Activated CD8-positive, alpha-beta memory T cell treated with anti-CD3 and anti-CD28 coated beads, Interleukin-2, amount 50 U/mL, for 4 hours (primary cell): ENCODE results near the gene LCN15.
A peak's percentile ranks its signal among the peaks of the same experiment; 100 is the strongest.
"Not testable (repeated sequence)": the region's sequence is repeated elsewhere in the genome, so short reads cannot be mapped to it uniquely, and the experiment has no call there.

Experiments used
- DNase-seq: peaks from one replicate; pipeline ENCODE4 v3.0.0-alpha.2; 2020

The LCN15 gene

GRCh38 chr9:136764301-136764891 is at the start of gene LCN15:
Gene LCN15, minus strand, starts transcription at chr9:136764518. Its CDS starts 30 bp downstream, at chr9:136764488.
- DNase-seq, result no peak

- DNase-seq, result no peak
Observed at GRCh38 chr9:136808806-136809158, 44.5 kb upstream of the LCN15 start.

- DNase-seq, result peak; percentile 62
Observed at GRCh38 chr9:136808075-136808805, 43.9 kb upstream of the LCN15 start.

- peak; percentile 81 for DNase-seq
Observed at GRCh38 chr9:136807281-136808074, 43.2 kb upstream of the LCN15 start, which contains the start of gene RABL6. Gene RABL6, plus strand, starts transcription at chr9:136807948. Its CDS starts 249 bp downstream, at chr9:136808197.

GRCh38 chr9:136806631-136807201 is 42.4 kb upstream of the LCN15 start:
- no peak for DNase-seq

- no peak for DNase-seq
Observed at GRCh38 chr9:136806067-136806466, 41.7 kb upstream of the LCN15 start.

- no peak for DNase-seq
Observed at GRCh38 chr9:136805207-136805740, 41.0 kb upstream of the LCN15 start.

GRCh38 chr9:136804509-136805206 is 40.3 kb upstream of the LCN15 start:
- no peak for DNase-seq

- DNase-seq, result no peak
Observed at GRCh38 chr9:136803551-136804508, 39.5 kb upstream of the LCN15 start.

GRCh38 chr9:136803009-136803550 is 38.8 kb upstream of the LCN15 start:
- not testable (repeated sequence) for DNase-seq

GRCh38 chr9:136802321-136802720 is 38.0 kb upstream of the LCN15 start:
- no peak for DNase-seq

- DNase-seq, result peak; percentile 94
Observed at GRCh38 chr9:136799854-136800657, 35.7 kb upstream of the LCN15 start.

GRCh38 chr9:136799079-136799853 is 34.9 kb upstream of the LCN15 start:
- no peak for DNase-seq

GRCh38 chr9:136798708-136799078 is 34.4 kb upstream of the LCN15 start:
- no peak for DNase-seq

- DNase-seq, result not testable (repeated sequence)
Observed at GRCh38 chr9:136796775-136797347, 32.5 kb upstream of the LCN15 start.

- no peak for DNase-seq
Observed at GRCh38 chr9:136796238-136796774, 32.0 kb upstream of the LCN15 start, which contains the start of gene CCDC183. Gene CCDC183, plus strand, starts transcription at chr9:136796338. Its CDS starts 60 bp downstream, at chr9:136796398.

- DNase-seq, result no peak
Observed at GRCh38 chr9:136795000-136795348, 30.7 kb upstream of the LCN15 start.

GRCh38 chr9:136794281-136794999 is 30.1 kb upstream of the LCN15 start:
- no peak for DNase-seq
